WTC11 (cell line): ENCODE results near the gene PAK1.

Source experiments
- CTCF ChIP-seq: fragments of 200-600 bp; IDR thresholded peaks from 2 replicates; pipeline ENCODE4 v1.8.0; 2022; ENCODE audit warnings: antibody characterized with exemption
- KAT7 ChIP-seq: sonication (generic); formaldehyde crosslinking; IDR thresholded peaks from 2 replicates; pipeline ENCODE4 v1.8.1; 2023; ENCODE audit warnings: missing genetic modification reagents, mild to moderate bottlenecking, borderline replicate concordance
- NR3C1 ChIP-seq: sonication (generic); formaldehyde crosslinking; conservative IDR thresholded peaks from 2 replicates; pipeline ENCODE4 v1.8.1; 2023; ENCODE audit warnings: low read depth, mild to moderate bottlenecking, missing genetic modification reagents
- RELA ChIP-seq: sonication (generic); formaldehyde crosslinking; IDR thresholded peaks from 2 replicates; pipeline ENCODE4 v1.8.1; 2022; ENCODE audit warnings: missing genetic modification reagents, mild to moderate bottlenecking, borderline replicate concordance
- SMAD3 ChIP-seq: sonication (generic); formaldehyde crosslinking; IDR thresholded peaks from 2 replicates; pipeline ENCODE4 v1.8.0; 2022; ENCODE audit warnings: missing genetic modification reagents, mild to moderate bottlenecking, borderline replicate concordance
- TEAD4 ChIP-seq: sonication (generic); formaldehyde crosslinking; IDR thresholded peaks from 2 replicates; pipeline ENCODE4 v1.8.0; 2022; ENCODE audit warnings: mild to moderate bottlenecking, missing genetic modification reagents
- ZNF121 ChIP-seq: sonication (generic); formaldehyde crosslinking; IDR thresholded peaks from 2 replicates; pipeline ENCODE4 v1.8.0; 2023; ENCODE audit warnings: missing genetic modification reagents
- ZNF425 ChIP-seq: fragments of 250-450 bp; sonication (Bioruptor Pico); conservative IDR thresholded peaks from 2 replicates; pipeline ENCODE4 v1.9.0; 2021; ENCODE audit warnings: mild to moderate bottlenecking

- TF ChIP-seq TEAD4 (CRISPR knock-in tag): no peak
- no peak for TF ChIP-seq ZNF425 (CRISPR knock-in tag)
- TF ChIP-seq ZNF121: no peak
- no peak for TF ChIP-seq CTCF
- no peak for TF ChIP-seq KAT7 (CRISPR knock-in tag)
- TF ChIP-seq NR3C1 (CRISPR knock-in tag): no peak
- no peak for TF ChIP-seq RELA
- no peak for TF ChIP-seq SMAD3 (CRISPR knock-in tag)
Observed at GRCh38 chr11:77400775-77401449, 73.0 kb downstream of the PAK1 start.
